AG09309 (cell line): ENCODE results near the gene CACNG4.

ENCODE experiments used
- DNase-seq: peaks from one replicate; pipeline ENCODE4 v3.0.0-alpha.2; 2010; ENCODE audit warnings: low read depth
- H3K4me3 ChIP-seq: 2 replicates; pipeline ENCODE4 v1.5.1; 2011; ENCODE audit warnings: mild to moderate bottlenecking, low read depth, low read length, moderate library complexity; ENCODE audit not compliant: control insufficient read depth
- CTCF ChIP-seq: IDR thresholded peaks from 2 replicates; pipeline ENCODE4 v1.5.1; 2011; ENCODE audit warnings: mild to moderate bottlenecking, low read depth, low read length, inconsistent platforms; ENCODE audit not compliant: insufficient read depth, control insufficient read depth; ENCODE audit errors: missing control alignments

CACNG4 gene

DNA sequence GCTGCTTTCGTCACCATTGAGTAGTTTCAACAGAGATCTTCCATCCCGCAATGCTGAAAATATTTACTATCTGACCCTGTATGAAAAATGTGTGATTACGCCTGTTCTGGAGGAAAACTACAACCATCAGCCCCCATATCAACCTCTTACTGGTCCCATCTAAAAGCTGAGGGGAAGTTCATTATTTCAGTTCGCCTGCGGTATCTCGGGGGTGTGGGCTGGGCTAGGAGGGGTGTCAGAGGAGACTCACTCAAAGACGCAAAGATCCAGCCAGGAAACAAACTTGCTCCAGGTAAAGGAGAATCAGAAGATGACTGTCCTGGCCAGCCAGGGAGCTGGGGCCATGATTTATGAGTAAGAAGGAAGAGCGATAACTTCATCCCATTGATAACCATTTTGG, 93.5 kb downstream of the CACNG4 start:
- H3K4me3 ChIP-seq = no peak overlapping the region
- DNase-seq = no peak
- TF ChIP-seq CTCF = no peak

DNA sequence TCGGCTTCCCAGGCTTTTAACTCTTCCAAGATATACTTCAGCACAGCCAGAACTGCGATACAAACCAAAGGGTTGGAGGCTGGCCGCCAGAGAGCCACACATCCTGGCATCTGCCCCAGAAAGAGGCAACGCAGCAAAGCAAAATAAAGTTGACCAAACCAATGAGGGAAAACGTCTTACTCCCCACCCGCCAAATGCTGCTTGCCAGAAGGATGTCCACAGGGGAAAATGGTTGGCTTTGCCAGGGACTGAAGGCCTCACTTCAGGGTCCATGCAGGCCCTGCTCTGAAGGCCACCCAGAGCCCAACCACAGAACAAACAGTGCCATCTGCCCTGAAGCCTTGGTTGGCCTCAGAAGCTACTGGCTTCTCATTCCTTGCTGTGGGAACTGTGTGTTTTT, 94.9 kb downstream of the CACNG4 start:
- no peak for DNase-seq
- no peak overlapping the region for H3K4me3 ChIP-seq
- no peak for TF ChIP-seq CTCF

DNA sequence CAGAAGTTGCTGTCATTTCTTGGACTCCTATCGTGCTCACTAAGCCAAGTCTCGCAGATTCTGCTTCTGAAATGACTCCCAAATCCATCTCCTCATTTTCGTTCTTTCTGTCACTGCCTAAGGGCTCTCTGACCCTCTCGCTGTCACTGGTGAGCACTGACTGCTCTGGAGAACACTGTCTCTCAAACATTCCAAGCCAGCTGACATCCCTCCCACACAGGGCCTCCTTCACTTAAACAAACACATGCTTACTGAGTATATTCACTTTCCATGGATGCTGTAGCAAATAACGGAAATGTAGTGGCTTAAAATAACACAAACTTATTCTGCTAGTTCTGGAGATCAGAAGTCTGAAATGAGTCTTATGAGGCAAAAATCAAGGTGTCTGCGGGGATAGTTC, 98.6 kb downstream of the CACNG4 start:
- no peak overlapping the region for H3K4me3 ChIP-seq
- no peak for TF ChIP-seq CTCF
- no peak for DNase-seq

DNA sequence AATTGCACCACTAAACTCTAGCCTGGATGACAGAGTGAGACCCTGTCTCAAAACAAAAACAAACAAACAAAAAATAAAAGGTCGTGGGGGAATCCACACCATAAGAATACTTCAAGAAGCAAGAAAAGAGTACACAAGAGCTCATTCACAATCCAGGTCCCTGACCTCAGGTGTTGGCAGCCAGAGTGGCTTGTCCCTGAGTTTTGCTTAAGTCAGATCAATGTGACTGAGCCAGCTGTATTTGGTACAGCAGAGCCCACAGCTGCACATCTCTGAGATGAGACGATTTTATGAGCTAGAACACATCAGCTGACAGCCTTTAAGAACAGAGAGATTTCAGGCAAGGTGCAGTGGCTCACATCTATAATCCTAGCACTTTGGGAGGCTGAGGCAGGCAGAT, 102.2 kb downstream of the CACNG4 start:
- no peak for TF ChIP-seq CTCF
- H3K4me3 ChIP-seq = no peak overlapping the region
- no peak for DNase-seq

GRCh38 chr17:67067571-67068482, 103.3 kb downstream of the CACNG4 start:
- no peak for DNase-seq
- no peak overlapping the region for H3K4me3 ChIP-seq
- TF ChIP-seq CTCF = no peak

- TF ChIP-seq CTCF = no peak
- no peak overlapping the region for H3K4me3 ChIP-seq
- DNase-seq = no peak
Observed at GRCh38 chr17:67068999-67069398, 104.5 kb downstream of the CACNG4 start.

- TF ChIP-seq CTCF = no peak
- DNase-seq = no peak
- no peak overlapping the region for H3K4me3 ChIP-seq
Observed at GRCh38 chr17:67069603-67070136, 105.2 kb downstream of the CACNG4 start.
